ENCODE data around the gene EPHB1. TPM values are rescaled to one million over a fixed set of nuclear protein-coding genes. Genes with fewer than 3 reads are reported as not detected.
"Not testable (repeated sequence)": the region's sequence is repeated elsewhere in the genome, so short reads cannot be mapped to it uniquely, and the experiment has no call there.

Gene EPHB1
- polyA plus RNA-seq, 1 donor: 3.7 TPM

DNA sequence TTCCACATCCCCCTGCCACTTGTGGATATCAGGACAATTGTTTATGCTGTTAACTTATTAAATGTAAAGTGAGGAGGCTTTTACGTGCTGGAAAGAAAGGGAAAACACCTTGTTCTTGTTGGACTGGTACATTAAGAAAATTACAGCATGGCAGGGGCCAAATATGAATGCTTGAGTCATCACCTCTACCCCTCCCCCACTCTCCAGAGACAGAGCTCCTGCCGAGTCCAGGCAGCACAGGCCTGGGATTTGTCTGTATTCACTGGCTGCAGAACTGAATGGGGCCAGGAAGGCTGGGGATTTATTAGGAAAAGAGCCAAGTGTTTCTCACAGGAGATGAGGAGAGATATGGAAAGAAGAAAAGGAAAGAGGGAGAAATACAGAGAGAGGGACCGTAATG is 308.9 kb downstream of the EPHB1 start:
- DNase-seq: no peak
- H3K4me1 ChIP-seq (ENCODE audit: control insufficient read depth, insufficient read depth, low read length): no peaks in the 10 kb centered on the region
- H3K4me3 ChIP-seq (ENCODE audit: low read length): no peak overlapping the region
- no peaks in the 10 kb centered on the region for H3K36me3 ChIP-seq (ENCODE audit: control insufficient read depth, insufficient read depth, low read length)
- 83% methylated on average over 1 of the region's 3 CpGs for WGBS (ENCODE audit: insufficient coverage, low lambda C conversion rate)
- no peak overlapping the region for H3K27ac ChIP-seq (ENCODE audit: low read length)
- no peaks in the 10 kb centered on the region for H3K27me3 ChIP-seq (ENCODE audit: control insufficient read depth, insufficient read depth, low read length)
- no peaks in the 10 kb centered on the region for H3K9me3 ChIP-seq (ENCODE audit: control insufficient read depth, low read depth, low read length)

DNA sequence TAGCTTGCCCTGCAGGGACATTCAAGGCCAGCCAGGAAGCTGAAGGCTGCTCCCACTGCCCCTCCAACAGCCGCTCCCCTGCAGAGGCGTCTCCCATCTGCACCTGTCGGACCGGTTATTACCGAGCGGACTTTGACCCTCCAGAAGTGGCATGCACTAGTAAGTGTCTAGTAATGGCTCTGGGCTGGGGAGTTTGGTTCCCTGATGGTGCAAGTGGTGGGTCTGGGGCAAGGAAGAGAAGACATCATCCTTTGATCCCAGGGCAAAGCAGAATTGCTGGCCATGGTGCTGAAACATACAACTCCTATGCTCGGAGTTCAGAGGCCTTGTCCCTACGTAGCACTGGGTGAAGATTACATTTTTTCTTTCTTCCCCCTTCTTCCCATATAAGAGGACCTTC is 311.4 kb downstream of the EPHB1 start:
- Histone ChIP-seq H3K36me3 (ENCODE audit: control insufficient read depth, insufficient read depth, low read length) (no peaks in the 10 kb centered on the region), H3K4me1 (ENCODE audit: control insufficient read depth, insufficient read depth, low read length) (no peaks in the 10 kb centered on the region), H3K27me3 (ENCODE audit: control insufficient read depth, insufficient read depth, low read length) (no peaks in the 10 kb centered on the region), H3K9me3 (ENCODE audit: control insufficient read depth, low read depth, low read length) (no peaks in the 10 kb centered on the region), H3K27ac (ENCODE audit: low read length) (no peak overlapping the region), H3K4me3 (ENCODE audit: low read length) (no peak overlapping the region)
- no CpG with 5 or more reads among the region's 8 CpGs for WGBS (ENCODE audit: insufficient coverage, low lambda C conversion rate)
- DNase-seq: peak; percentile 84 to 92

DNA sequence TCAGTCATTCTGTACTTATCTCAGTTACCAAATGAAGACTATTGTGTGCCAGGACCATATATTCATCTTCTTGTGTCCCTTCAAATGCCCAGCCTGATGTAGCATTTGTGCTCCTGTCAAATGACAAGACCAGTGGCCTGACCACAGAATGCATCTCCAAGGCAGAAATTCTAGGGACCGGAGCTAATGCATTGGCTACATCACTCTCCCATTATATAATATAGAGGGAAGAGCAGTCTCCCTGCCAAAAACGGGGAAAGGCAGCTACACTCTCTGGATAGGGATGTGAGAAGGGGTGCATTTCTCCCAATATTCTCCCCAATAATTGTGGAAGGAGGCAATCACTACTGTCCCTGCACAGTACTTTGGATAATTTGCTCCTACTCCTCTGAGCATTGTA is 312.0 kb downstream of the EPHB1 start:
- no peak for DNase-seq
- no CpG with 5 or more reads among the region's 2 CpGs for WGBS (ENCODE audit: insufficient coverage, low lambda C conversion rate)
- no peaks in the 10 kb centered on the region for H3K4me1 ChIP-seq (ENCODE audit: control insufficient read depth, insufficient read depth, low read length)
- no peaks in the 10 kb centered on the region for H3K9me3 ChIP-seq (ENCODE audit: control insufficient read depth, low read depth, low read length)
- H3K27me3 ChIP-seq (ENCODE audit: control insufficient read depth, insufficient read depth, low read length): no peaks in the 10 kb centered on the region
- H3K4me3 ChIP-seq (ENCODE audit: low read length): no peak overlapping the region
- no peaks in the 10 kb centered on the region for H3K36me3 ChIP-seq (ENCODE audit: control insufficient read depth, insufficient read depth, low read length)
- no peak overlapping the region for H3K27ac ChIP-seq (ENCODE audit: low read length)

DNA sequence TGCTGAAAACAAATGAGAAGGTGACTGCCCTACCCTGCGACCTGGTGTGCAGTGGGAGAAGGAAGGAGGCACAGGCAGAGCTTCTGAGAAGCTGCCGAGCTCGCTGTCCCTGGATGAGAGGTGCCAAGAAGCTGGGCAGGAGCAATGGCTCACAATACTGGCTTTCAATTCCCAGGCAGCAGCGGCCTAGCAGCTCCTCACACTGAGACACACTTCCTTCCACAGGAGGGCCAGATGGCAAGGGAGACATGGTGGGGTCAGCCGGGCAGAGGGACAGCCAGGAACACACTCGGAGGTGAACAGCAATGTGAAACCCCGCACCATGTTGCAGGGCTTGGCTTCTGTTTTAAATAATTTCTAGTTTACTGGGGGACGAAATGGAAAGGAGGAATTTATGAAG is 314.6 kb downstream of the EPHB1 start:
- 100% methylated on average over 3 of the region's 8 CpGs for WGBS (ENCODE audit: insufficient coverage, low lambda C conversion rate)

DNA sequence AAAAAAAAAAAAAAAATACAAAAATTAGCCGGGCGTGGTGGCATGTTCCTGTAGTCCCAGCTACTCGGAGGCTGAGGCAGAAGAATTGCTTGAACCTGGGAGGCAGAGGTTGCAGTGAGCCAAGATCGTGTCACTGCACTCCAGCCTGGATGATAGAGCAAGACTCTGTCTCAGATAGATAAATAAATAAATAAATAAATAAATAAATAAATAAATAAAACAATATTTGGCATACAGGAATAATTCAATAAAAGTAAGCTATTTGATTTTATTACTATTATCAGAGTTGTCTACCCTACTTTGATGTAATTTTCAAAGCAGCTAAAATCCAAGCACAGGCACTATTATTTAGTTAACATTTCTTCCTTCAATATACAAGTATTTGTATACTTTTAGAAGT is 319.5 kb downstream of the EPHB1 start:
- DNase-seq; H3K9me3 ChIP-seq (ENCODE audit: control insufficient read depth, low read depth, low read length); H3K27ac ChIP-seq (ENCODE audit: low read length); H3K36me3 ChIP-seq (ENCODE audit: control insufficient read depth, insufficient read depth, low read length); H3K4me3 ChIP-seq (ENCODE audit: low read length); H3K4me1 ChIP-seq (ENCODE audit: control insufficient read depth, insufficient read depth, low read length); H3K27me3 ChIP-seq (ENCODE audit: control insufficient read depth, insufficient read depth, low read length): not testable (repeated sequence)
- no CpG with 5 or more reads among the region's 4 CpGs for WGBS (ENCODE audit: insufficient coverage, low lambda C conversion rate)

More for the DNA sequence above, 314.6 kb downstream of the EPHB1 start:
- no peak overlapping the region for H3K4me3 ChIP-seq (ENCODE audit: low read length)
- no peak for DNase-seq
- no peaks in the 10 kb centered on the region for H3K4me1 ChIP-seq (ENCODE audit: control insufficient read depth, insufficient read depth, low read length)
- H3K36me3 ChIP-seq (ENCODE audit: control insufficient read depth, insufficient read depth, low read length): no peaks in the 10 kb centered on the region
- no peaks in the 10 kb centered on the region for H3K27me3 ChIP-seq (ENCODE audit: control insufficient read depth, insufficient read depth, low read length)
- no peaks in the 10 kb centered on the region for H3K9me3 ChIP-seq (ENCODE audit: control insufficient read depth, low read depth, low read length)
- H3K27ac ChIP-seq (ENCODE audit: low read length): no peak overlapping the region

DNA sequence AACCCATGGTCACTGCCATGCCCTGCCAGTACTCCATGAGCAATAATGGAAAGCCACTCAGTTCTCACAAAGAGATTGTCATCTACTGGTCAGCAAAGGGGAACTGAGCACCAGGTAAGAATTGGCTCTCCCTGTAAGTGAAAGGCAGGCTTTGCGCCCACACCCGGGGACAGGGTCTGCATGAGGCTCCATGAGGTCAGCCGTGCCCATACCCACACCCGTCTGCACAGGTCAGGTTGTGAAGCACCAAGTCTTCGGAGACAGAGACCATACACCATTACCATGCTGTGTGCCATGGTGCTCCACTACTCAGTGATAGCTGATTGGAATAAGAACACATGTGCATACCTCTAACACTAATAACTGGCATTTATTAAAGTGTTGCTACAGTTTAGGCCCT is 322.9 kb downstream of the EPHB1 start:
- no peak for DNase-seq
- WGBS (ENCODE audit: insufficient coverage, low lambda C conversion rate): no CpG with 5 or more reads among the region's 5 CpGs
- no peaks in the 10 kb centered on the region for H3K27me3 ChIP-seq (ENCODE audit: control insufficient read depth, insufficient read depth, low read length)
- no peak overlapping the region for H3K27ac ChIP-seq (ENCODE audit: low read length)
- H3K4me1 ChIP-seq (ENCODE audit: control insufficient read depth, insufficient read depth, low read length): no peaks in the 10 kb centered on the region
- no peak overlapping the region for H3K4me3 ChIP-seq (ENCODE audit: low read length)
- no peaks in the 10 kb centered on the region for H3K9me3 ChIP-seq (ENCODE audit: control insufficient read depth, low read depth, low read length)
- H3K36me3 ChIP-seq (ENCODE audit: control insufficient read depth, insufficient read depth, low read length): no peaks in the 10 kb centered on the region

DNA sequence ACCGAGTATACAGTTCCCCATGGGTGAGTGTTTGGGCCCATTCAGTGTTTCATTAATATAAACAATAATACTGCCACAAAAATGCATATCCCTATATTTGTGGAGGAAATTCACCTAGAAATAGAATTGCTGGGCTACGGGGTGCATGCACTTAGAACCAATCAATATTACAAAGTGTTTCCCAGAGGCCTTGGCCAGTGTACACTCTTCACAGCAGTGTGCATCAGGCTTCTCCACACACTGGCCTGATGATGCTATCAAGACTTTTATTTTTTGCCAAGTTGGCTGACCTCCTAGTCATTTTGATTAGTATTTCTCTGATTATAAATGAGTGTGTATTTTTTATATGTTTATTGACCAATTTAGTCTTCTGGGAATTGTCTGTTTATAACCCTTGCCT is 323.7 kb downstream of the EPHB1 start:
- Histone ChIP-seq H3K36me3 (ENCODE audit: control insufficient read depth, insufficient read depth, low read length) (no peaks in the 10 kb centered on the region), H3K4me3 (ENCODE audit: low read length) (no peak overlapping the region), H3K27ac (ENCODE audit: low read length) (no peak overlapping the region), H3K9me3 (ENCODE audit: control insufficient read depth, low read depth, low read length) (no peaks in the 10 kb centered on the region), H3K4me1 (ENCODE audit: control insufficient read depth, insufficient read depth, low read length) (no peaks in the 10 kb centered on the region), H3K27me3 (ENCODE audit: control insufficient read depth, insufficient read depth, low read length) (no peaks in the 10 kb centered on the region)
- DNase-seq: no peak
- no CpG with 5 or more reads among the region's 2 CpGs for WGBS (ENCODE audit: insufficient coverage, low lambda C conversion rate)

DNA sequence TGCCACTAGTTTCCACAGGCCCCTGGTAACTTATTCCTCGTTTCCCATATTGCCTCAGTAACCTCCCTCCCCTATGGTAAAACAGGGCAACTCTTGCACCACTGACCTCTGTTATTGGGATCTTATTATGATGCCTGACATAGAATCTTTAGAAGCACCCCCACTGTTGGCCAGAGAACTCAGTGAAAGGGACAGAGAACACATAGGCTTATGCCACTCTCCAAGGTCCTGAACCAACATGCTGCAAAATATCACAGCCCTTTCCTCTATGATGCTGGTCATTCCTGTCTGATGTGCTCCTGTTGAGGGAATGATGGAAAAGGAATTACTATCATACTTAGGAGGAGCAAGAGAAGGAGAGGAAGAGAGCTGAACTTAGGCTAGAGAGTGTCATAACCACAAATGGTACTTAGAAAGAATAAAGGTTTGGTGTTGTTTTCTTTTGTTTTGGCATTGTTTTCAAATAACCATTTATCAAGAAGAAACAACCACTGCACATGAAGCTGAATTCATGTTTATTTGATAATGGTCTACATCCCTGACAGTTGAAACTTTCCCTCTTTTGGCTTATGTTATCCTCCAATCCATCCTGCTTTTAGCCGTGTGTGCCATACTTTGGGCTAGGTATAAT is 330.2 kb downstream of the EPHB1 start:
- H3K4me3 ChIP-seq (ENCODE audit: low read length): no peak overlapping the region
- no peaks in the 10 kb centered on the region for H3K36me3 ChIP-seq (ENCODE audit: control insufficient read depth, insufficient read depth, low read length)
- H3K27ac ChIP-seq (ENCODE audit: low read length): no peak overlapping the region
- no CpG with 5 or more reads among the region's 2 CpGs for WGBS (ENCODE audit: insufficient coverage, low lambda C conversion rate)
- DNase-seq: peak in 1 of 2 donors; percentile 16
- H3K4me1 ChIP-seq (ENCODE audit: control insufficient read depth, insufficient read depth, low read length): no peaks in the 10 kb centered on the region
- H3K9me3 ChIP-seq (ENCODE audit: control insufficient read depth, low read depth, low read length): no peaks in the 10 kb centered on the region
- H3K27me3 ChIP-seq (ENCODE audit: control insufficient read depth, insufficient read depth, low read length): no peaks in the 10 kb centered on the region

DNA sequence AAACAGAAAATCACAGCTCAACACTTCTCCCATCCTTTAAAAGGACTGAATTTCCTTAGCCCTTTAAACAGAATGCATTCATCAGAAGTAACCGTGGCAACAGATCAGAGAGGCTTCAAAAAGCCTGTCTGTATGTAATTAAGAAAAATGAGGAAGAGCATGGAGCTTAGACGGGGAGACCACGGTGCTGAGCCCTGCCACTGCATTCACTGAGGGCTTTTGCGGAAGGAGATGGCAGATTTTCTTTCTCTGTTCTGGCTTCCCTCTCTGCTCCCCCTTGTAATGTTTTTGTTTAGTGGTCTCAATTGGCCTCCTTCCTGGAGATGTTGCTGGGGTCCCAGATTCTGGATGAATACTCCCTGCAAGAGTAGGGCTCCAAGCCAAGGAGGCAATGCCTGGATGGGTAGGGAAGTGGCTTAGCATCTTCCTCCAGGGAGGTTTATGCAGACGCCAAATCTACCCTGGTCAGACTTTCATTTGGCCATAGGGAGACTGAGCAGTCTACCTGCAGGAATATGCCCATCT is 332.9 kb downstream of the EPHB1 start:
- no peaks in the 10 kb centered on the region for H3K4me1 ChIP-seq (ENCODE audit: control insufficient read depth, insufficient read depth, low read length)
- H3K9me3 ChIP-seq (ENCODE audit: control insufficient read depth, low read depth, low read length): no peaks in the 10 kb centered on the region
- no peak for DNase-seq
- no peak overlapping the region for H3K27ac ChIP-seq (ENCODE audit: low read length)
- no peaks in the 10 kb centered on the region for H3K27me3 ChIP-seq (ENCODE audit: control insufficient read depth, insufficient read depth, low read length)
- no peak overlapping the region for H3K4me3 ChIP-seq (ENCODE audit: low read length)
- H3K36me3 ChIP-seq (ENCODE audit: control insufficient read depth, insufficient read depth, low read length): no peaks in the 10 kb centered on the region
- no CpG with 5 or more reads among the region's 5 CpGs for WGBS (ENCODE audit: insufficient coverage, low lambda C conversion rate)

DNA sequence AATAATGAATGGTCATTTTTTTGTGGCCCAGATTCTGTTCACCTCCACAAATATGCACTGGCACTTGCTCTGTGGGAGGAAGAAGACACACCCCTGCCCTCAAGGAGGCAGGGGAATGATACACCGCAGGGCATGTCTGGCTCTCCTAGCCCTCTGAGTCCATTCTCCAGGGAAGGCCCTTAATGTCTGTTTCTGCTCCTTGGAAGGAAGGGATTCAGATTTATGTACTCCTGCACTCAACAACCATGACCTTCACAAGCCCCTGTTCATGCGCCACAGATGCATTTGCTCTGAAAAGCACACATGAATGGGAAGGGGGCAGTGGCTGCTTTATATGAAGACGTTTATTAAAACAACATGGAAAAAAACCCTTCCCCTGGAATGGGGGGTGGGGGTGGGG is 333.8 kb downstream of the EPHB1 start:
- no peak overlapping the region for H3K27ac ChIP-seq (ENCODE audit: low read length)
- no peaks in the 10 kb centered on the region for H3K9me3 ChIP-seq (ENCODE audit: control insufficient read depth, low read depth, low read length)
- no peaks in the 10 kb centered on the region for H3K36me3 ChIP-seq (ENCODE audit: control insufficient read depth, insufficient read depth, low read length)
- no peak for DNase-seq
- WGBS (ENCODE audit: insufficient coverage, low lambda C conversion rate): no CpG with 5 or more reads among the region's 3 CpGs
- no peak overlapping the region for H3K4me3 ChIP-seq (ENCODE audit: low read length)
- no peaks in the 10 kb centered on the region for H3K27me3 ChIP-seq (ENCODE audit: control insufficient read depth, insufficient read depth, low read length)
- no peaks in the 10 kb centered on the region for H3K4me1 ChIP-seq (ENCODE audit: control insufficient read depth, insufficient read depth, low read length)

DNA sequence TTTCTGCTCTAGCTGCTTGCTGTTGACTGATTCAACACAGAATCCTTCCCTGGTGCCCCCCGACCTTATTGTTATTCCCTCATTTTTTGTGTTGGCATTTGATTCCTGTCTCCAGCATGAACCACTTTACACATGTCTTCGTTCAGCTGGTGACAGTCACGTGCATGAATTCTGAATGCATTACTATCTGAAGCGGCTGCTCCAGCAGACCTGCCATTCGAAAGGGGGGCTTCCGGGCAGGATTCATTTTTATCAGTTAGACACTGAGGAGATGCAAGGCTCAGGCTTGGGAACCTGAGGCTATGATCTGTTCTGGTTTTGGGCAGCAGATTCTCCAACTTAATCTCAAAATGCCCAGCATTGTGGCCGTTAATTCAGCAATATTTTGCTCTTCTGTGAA is 336.2 kb downstream of the EPHB1 start:
- Histone ChIP-seq H3K4me3 (ENCODE audit: low read length) (no peak overlapping the region), H3K4me1 (ENCODE audit: control insufficient read depth, insufficient read depth, low read length) (no peaks in the 10 kb centered on the region), H3K27me3 (ENCODE audit: control insufficient read depth, insufficient read depth, low read length) (no peaks in the 10 kb centered on the region), H3K9me3 (ENCODE audit: control insufficient read depth, low read depth, low read length) (no peaks in the 10 kb centered on the region), H3K27ac (ENCODE audit: low read length) (no peak overlapping the region), H3K36me3 (ENCODE audit: control insufficient read depth, insufficient read depth, low read length) (no peaks in the 10 kb centered on the region)
- DNase-seq: no peak
- WGBS (ENCODE audit: insufficient coverage, low lambda C conversion rate): 90% methylated on average over 2 of the region's 7 CpGs
